Inflammatory macrophage treated with lipopolysaccharide for 1 hour (primary cell): ENCODE results near the gene SPPL3.
"Not testable (repeated sequence)": the region's sequence is repeated elsewhere in the genome, so short reads cannot be mapped to it uniquely, and the experiment has no call there.

Experiments used
- DNase-seq, 2 donors: peaks; one replicate each; pipeline ENCODE4 v3.0.0-alpha.2; 2020 to 2022

Gene SPPL3

DNA sequence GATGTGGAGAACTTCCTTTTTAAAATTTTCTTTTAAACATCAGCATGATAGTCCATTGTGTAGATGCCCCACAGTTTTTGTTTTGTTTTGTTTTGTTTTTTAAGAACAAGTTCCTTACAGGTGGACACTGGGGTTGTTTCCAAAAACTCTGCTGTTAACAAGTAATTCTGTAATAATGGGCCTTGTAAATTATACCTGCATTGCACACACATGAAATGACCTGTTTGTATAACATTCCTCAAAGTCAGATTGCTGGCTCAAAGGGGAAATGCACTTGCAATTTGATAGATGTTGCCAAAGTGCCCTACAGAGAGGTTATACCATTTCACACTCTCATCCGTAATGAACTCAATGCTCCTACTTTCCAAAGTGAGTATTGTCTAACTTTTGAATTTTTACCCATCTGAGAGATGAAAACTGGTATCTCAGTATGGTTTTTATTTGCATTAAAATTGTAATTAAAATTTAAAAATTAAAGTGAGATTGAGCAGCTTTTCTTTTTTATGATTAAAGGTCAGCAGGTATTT lies 89.2 kb downstream of the SPPL3 start:
- DNase-seq, result no peak

DNA sequence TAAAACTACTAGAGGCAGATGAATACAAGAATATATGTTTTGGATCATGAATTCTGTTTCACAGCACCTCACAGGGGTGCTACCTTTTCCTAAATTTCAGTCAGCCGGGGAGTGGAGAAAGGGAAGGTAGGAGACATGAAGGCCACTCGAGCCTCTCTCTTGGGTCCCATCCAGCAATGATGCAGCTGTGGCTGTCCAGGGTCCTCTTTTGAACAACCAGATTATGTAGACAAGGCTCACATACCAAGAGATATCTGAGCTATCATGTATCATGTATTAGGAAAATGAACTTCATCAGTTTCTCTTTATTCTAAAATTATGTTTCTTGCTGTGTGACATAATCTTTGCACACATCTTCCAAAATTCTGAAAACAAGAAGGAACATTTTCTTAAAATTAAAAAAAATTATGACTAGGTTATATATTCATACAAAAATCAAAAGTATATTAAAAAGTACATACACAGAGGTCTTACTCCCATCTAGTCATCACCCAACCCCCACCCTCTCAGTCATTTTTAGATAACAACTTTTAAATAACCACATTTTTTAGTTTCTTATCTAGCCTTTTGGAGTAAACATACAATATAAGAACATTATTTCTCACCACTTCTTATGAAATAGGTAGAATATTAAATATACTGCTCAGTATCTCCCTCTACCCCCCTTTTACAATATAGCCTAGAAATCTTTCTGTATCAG lies 89.8 kb downstream of the SPPL3 start:
- DNase-seq, result no peak

DNA sequence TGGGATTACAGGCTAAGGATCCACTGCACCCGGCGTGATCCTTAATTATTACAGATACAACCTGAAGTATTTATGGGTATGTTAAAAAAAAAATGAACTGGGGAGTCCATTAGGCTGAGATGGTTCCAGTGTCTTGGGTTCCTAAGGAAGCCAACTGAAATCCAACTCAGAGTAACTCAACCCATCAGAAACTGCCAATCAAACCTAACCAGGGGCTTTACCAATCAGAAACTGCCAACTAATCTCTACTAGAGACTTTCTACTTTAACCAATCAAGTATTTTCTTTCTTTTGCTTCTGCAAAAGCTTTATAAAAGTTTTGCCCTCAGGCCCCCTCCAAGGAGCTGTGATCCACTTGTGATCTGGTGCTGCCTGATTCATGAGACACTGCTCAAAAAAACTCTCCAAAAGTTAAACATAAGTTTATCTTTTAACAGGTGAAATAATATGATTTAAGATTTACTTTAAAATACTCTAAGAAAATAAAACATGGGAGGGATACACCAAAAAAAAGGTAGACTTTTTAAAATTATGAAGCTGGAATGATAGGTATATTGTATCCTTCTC lies 90.5 kb downstream of the SPPL3 start:
- no peak for DNase-seq

DNA sequence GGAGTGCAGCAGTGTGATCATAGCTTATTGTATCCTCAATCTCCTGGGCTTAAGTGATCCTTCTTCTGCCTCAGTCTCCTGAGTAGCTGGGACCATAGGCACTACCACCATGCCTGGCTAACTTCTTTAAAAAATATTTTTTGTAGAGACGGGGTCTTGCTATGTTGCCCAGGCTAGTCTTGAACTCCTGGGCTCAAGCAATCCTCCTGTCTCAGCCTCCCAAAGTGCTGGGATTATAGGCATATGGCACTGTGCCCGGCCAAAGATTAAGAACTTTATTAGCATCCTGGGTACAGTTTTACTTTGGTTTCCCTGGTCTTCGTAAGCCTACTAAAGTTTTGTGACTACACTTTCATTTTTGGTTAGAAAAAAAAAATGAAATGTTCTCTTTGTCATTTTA lies 94.1 kb downstream of the SPPL3 start:
- no peak for DNase-seq

DNA sequence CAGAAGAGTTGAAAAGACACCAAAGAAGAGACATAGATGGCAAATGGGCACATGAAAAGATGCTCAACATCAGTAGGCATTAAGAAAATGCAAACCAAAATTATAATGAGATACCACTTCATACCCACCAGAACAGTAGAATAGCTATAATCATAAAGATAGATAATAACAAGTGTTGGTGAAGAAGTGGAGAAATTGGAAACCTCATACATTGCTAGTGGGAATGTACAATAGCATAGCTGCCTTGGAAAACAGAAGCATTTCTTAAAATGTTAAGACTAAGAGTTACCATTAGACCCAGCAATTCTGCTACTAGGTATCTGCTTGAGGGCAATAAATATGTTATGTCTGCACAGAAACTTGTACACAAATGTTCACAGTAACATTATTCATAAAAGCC lies 99.7 kb downstream of the SPPL3 start:
- DNase-seq, result no peak

DNA sequence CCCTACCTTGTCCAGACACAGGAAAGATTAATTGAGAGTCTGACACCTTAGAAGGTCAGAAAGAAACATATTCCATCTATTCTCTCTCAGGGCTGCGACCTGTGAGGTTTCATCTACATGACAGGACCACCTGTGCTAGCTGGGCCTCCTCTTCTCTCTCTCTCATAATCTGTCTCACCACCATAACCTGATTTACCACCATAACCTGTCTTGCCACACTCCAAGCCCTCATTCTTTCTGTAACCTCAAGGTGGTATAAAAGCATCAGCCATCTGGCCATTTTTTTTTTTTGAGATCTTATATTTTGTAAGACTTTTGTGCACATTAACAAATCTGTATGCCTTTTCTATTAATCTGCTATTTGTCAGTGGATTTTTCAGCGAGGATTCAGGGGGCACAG lies 103.0 kb downstream of the SPPL3 start:
- no peak for DNase-seq

DNA sequence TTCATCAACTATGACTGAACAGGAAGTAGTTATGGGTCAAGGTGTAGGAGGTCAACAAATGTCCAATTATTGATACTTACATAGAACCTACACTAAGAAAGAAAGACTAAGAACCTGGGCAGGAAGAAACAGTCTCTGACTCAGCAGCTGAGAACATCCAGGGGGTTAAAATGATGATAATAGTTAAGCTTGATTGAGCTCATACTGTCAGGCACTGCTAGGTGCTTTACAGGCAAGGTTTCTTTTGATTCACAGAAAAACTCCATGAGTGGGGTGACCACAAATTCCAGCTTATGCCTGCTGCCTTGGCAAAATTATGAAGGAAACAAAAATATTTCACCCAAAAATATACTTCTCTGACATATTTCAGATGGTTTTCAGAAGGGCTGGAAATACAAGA lies 103.5 kb downstream of the SPPL3 start:
- DNase-seq, result no peak

DNA sequence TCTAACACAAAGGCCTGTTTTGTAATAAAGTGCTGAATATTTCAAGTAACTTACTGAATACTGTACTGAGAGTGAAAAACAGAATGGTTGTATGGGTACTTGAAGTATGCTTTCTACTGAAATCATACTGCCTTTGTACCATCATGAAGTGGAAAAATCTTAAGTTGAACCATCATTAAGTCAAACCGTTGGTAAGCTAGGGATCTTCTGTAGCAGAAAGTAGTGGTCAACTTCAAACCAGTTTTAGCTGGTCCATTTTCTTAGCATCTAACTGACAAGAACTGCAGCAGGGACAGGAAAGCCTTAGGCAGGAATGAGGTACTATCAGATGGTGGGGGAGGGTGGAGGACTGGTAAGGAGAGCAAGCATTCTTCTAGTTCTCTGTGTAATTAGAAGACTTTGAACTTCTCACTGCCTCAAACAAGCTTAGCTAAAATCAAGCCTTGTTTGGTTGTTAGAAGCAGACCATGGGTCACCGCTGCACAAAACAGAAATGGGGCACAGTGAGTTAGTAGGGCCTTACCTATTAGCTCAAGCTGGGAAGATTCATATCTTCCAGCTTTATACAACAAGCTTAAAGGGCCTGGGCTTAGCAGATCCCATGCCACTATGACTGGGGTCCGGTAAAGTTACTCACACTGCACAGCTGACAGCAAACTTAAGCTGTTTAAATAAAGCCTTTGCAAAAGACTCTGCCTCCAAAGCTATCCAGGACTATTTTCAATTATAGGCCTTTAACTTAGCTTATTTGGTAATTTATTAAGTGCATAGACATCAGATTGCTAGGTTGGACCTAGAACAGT lies 104.7 kb downstream of the SPPL3 start:
- DNase-seq, result no peak

DNA sequence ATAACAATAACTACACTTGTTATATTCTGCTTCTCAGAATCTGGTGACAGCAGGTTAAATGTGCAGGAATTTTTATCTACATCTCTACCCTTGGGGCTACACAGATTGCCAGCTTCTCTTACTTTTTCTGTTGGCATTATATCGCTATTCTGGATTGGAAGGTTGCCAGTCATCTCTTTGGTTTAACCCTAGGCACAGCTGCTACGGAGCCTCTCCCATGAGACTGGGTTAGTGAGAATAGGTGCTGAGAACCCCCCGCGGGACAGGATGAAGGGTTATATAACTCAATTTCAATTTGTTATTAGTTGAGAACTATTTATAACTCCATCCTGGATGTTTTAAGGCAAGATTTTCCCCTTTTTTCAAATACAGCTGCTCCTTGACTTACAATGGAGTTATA lies 105.5 kb downstream of the SPPL3 start:
- DNase-seq, result no peak

DNA sequence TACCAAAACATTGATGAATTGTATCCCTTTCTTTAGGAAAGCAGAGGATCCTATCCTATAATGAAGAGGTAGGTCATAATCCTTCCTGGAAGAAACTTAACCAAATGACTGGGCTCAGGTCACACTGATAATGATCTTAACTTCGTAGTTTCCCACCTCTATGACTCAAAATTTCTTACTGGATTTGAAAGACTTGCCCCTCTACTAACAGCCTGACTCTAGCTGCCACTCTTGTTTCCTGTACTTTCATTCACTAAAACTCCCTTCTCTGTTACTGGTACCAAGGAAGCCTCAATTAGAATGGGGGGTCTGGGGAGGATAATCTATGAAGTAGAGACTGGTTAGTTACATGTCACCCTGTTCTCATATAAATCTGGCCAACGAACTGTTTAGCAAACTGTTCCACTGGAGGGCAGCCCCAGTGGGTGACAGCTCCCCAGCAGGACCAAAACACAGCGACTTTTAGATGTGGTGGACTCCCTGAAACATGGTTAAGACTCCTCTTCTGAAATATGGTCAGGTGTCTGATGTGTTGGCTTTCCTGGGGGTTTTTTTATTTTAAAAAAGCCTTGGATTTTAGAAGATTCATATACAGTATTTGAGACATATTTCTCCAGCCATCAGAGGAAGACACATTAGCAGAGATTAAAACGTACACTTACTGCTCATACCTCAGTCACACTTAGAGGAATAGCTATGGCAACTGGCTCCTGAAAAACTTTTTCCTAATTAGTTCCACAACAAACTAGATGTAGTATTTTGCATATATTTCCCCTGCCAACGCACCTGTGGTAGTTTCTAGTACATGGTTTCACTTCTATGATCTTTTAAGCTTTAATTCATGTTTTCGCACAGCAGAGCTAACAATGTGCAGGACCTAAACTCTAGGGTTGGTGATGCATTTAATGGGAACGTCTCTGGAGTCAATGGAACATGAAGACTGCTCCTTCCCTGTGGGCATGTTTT lies 106.2 kb downstream of the SPPL3 start:
- no peak for DNase-seq

DNA sequence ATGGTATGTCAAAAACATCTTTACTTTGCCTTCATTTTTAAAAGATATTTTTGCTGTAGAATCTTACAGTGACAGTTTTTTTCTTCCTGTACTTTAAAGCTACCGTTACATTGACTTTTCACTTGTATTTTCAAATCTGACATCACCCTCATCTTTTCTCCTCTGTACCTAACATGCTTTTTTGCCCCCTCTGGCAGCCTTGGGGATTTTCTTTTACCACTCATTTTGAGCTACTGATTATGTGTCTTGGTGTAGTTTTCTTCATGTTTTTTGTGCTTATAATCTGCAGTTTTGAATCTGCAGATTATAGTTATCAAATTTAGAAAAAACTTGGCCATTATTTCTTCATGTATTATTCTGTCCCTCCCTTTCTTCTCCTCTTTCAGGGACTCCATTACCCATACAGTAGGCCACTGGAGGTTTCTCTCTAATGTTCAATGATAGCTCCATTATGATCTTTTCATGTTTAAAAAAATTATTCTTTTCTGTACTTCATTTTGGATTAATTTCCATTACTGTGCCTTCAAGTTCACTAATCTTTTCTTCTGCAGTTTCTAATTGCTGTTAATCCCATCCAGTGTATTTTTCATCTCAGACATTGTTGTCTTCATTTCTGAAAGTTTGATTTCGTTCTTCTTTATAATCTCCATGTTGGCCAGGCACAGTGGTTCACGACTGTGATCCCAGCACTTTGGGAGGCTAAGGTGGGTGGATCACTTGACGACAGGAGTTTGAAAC lies 108.5 kb downstream of the SPPL3 start:
- DNase-seq, result no peak

DNA sequence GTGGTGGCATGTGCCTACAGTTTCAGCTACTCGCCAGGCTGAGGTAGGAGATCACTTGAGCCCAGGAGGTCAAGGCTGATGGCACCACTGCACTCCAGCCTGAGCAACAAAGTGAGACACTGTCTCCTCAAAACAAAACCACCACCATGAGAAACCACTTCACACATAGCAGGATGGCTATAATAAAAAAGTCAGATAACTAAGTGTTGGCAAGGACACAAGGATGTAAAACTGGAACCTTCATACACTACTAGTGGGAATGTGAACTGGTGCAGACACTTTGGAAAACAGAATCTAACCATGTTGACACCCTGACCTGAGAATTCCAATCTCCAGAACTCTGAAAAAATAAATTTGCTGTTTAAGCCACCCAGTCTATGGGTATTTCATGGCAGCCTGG lies 110.8 kb downstream of the SPPL3 start:
- DNase-seq, result no peak

DNA sequence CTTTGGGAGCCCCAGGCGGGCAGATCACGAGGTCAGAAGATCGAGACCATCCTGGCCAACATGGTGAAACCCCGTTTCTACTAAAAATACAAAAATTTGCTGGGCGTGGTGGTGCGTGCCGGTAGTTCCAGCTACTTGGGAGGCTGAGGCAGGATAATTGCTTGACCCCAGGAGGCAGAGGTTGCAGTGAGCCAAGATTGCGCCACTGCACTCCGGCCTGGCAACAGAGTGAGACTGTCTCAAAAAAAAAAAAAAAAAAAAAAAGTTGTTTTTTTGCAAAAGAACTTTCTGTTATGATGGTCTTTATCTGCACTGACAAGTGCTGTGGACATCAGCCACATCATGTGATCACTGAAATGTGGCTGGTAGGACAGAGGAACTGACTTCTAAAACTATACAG lies 111.7 kb downstream of the SPPL3 start:
- DNase-seq, result not testable (repeated sequence)

DNA sequence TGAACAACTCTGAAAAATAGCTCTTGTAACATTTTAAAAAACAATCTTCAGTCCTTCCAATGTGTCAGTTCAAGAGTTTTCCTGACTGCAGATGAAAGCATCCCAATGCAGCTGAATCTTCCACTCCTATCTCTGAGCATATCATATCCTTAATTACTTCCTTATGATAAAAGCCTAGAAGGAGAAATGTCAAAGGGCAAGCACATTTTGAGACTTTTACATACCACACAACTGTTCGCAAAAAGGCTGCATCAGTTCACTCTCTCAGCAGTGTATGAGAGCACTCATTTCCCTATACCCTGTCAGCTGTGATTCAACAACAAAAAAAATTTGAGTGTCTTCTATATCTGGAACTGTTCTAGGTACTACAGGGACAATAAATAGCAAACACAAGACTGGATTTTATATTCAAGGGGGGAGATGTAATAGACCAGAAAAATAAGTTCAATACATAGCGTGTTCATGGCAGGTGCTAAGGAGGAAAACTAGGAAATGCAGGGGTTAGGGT lies 112.4 kb downstream of the SPPL3 start:
- no peak for DNase-seq

DNA sequence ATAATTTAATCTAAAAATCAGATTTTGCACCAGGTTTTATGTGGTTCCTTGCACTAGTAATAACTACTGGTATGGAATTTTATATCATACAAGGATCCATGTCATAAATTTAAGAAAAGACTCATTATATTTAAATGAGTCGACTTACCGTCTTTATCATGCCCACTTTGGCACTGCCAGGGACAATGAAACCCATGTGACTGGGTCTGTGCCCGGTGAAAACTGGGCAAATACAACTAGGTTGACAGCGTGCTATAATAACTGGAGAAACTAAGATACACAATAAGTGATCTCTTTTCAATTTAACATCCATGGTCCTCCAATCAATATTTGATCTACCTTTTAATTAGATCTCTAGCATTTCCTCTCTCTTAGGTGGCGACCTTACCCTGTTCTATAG lies 114.0 kb downstream of the SPPL3 start:
- no peak for DNase-seq

DNA sequence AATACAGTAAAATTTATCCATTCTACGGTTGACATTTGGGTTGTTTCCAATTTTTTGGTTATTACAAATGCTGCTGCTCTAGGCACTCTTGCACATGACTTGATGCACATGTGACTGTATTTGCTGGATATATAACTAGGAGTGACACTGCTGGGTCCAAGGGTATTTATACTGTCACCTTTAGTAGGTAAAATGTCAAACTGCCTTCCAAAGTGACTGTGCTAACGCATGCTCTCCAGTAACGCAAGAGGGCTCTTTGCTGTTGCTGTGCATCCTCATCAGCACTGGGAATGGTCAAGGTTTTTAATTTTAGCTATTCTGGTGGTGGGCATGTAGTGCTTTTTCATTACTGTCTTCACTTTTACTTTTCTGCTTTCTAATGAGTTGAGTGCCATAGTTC lies 116.3 kb downstream of the SPPL3 start:
- DNase-seq, result no peak

DNA sequence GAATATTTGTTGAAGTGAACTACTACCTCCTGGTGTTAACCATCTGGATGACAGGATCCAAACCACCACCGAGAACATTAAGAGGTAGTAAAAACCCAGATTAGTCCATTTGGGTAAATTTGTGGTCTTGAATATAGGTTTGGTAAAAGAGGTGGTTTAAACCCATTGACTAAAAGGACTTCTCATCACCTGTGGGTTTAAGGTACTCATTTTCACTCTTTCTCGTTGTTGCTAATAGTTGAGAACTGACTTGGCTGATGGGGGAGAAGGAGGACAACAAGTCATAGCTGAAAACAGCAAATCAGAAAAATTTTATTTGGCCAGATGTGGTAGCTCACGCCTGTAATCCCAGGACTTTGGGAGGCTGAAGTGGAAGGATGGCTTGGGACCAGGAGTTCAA lies 119.4 kb downstream of the SPPL3 start:
- no peak for DNase-seq

DNA sequence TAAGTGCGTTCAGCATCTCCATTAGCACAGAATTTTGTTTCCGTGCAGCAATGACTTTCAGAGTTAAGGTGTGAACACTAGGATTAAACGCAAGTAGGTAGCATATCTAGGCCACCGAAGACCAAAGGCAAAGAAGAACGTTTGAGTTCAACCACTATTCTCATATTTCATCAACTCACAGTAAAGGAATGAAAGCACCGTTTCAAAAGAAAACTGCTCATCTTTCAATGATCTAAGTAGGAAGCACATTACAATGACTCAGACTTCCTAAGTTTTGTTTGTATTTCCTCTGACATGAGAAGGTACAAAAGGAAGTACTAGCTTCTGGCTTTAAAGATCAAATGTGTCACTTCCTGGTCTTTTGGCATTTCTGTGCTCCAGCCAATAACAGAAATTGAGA lies 121.0 kb downstream of the SPPL3 start:
- DNase-seq, result peak; percentile 42 to 53

DNA sequence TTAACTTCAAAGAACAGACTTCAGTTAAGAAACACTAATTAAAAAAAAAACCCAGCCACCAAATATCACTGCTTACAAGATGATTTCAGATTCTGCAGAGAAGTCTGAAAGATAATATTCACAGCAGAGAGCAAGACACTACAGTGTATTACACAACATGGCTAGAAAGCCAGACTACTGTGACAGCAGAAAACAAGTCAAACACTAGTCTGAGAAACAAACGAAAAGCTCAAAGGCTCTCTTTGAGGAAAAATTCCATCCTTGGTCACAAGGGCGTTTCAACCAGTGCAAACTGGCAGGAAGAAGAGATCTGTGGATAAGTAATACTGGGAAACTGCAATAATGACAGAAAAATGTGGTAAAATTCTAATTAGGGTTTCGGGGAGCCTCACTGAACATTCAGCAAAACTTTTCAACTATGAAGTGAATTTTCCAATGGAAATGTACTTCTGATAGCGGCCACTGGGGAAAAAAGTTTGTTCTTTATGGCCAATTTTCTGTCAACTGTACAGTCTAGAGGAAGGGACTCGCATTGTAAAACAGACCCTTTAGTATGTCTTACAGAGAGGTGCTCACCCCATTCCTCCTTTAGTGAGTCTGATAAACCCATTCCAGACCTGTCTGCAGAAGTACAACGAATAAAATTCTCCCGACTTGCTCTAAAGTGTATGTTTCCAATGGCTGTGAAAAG lies 128.2 kb downstream of the SPPL3 start:
- no peak for DNase-seq

DNA sequence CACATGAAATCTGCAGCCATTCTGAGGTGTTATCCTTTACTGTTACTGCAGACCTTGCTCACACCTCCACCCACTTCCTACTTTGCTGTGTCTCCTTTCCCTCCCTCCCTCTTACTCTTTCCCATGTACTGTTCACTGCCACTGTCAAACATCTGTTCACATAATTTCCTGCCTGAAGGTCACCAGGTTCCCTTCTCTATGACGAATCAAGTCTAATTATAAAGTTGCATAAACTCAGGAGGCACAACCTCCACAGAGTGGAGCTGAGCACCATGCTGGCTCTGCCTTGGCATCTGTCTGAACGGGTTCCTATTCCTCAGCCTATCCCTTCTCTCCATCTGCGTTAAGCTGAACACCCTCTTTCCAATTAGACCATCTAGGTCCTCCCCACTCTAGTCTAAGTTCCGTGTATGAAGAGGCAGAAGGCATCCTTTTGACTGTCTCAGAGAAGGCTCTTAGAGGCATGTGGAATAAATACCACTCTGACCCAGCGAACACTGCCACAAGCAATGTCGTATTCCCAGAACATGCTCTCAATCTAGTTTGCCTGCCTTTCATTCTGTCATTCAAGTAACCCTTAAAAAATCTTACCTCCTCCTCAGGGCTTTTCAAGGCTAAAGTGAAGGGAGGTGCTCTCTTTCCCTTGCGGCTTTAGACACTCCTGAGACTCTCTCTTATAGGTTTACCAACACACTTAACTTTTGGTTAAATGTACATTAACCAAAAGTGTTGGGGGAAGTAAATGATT lies 129.8 kb downstream of the SPPL3 start:
- no peak for DNase-seq

DNA sequence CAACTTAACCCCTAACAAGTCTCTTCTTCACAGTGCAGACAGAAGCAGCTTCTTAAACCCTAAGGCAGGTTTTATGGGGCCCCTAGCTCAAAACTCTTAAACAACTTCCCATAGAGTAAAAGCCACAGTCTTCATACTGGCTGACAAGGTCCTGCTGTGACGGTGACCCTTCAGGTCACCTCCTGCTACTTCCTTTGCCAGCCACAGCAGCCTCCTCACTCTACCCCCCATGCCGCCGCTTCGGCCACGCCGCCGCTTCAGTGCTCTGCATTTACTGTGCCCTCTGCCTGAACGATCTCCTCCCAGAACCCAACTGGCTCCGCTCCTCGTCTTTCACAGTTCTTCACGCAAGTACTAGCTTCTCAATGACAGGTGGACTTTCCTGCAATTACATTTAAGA lies 133.1 kb downstream of the SPPL3 start:
- DNase-seq, result no peak
